ENCODE data around the gene EBI3. TPM values are rescaled to one million over a fixed set of nuclear protein-coding genes. Genes with fewer than 3 reads are reported as not detected.
"Not testable (repeated sequence)": the region's sequence is repeated elsewhere in the genome, so short reads cannot be mapped to it uniquely, and the experiment has no call there.

EBI3 gene
- total and polyA plus RNA-seq, 4 donors: 1.8 to 7.8 (median 2.5) TPM

GRCh38 chr19:4217429-4218264 is 11.7 kb upstream of the EBI3 start:
- peaks cover 0 to 2% (median 0%) of the 10 kb centered on the region in 4 donors for H3K36me3 ChIP-seq (ENCODE audit: control insufficient read depth in 4 of 4, insufficient read depth in 3 of 4, low read depth in 1 of 4, low read length in 3 of 4)
- H3K4me1 ChIP-seq (ENCODE audit: control insufficient read depth in 4 of 4, insufficient read depth in 4 of 4, low read length in 3 of 4): no peaks in the 10 kb centered on the region
- no peak overlapping the region for H3K9ac ChIP-seq (ENCODE audit: low read depth in 1 of 2, low read length in 2 of 2)
- H3K4me3 ChIP-seq (ENCODE audit: low read depth in 1 of 3, low read length in 3 of 3): no peak overlapping the region
- H3K27me3 ChIP-seq (ENCODE audit: control insufficient read depth in 4 of 4, insufficient read depth in 4 of 4, low read length in 3 of 4): no peaks in the 10 kb centered on the region
- no peak for DNase-seq (ENCODE audit: low spot score)
- H3K27ac ChIP-seq (ENCODE audit: low read depth in 1 of 2, low read length in 2 of 2): no peak overlapping the region
- WGBS: 97% methylated on average over 81 of the region's 81 CpGs
- TF ChIP-seq TAF1 (conservative IDR thresholded peaks at IDR 0.05) (no peak), JUND (IDR thresholded peaks at IDR 0.05) (no peak), EGR1 (IDR thresholded peaks at IDR 0.05; ENCODE audit: low read depth in 2 of 2) (no peak)
- H3K9me3 ChIP-seq (ENCODE audit: control insufficient read depth in 4 of 4, low read length in 3 of 4): no peaks in the 10 kb centered on the region

GRCh38 chr19:4218523-4218922 is 10.8 kb upstream of the EBI3 start:
- WGBS: 98% methylated on average over 1 of the region's 1 CpG
- not testable (repeated sequence) for H3K36me3 ChIP-seq (ENCODE audit: control insufficient read depth in 4 of 4, insufficient read depth in 3 of 4, low read depth in 1 of 4, low read length in 3 of 4); DNase-seq (ENCODE audit: low spot score); H3K27ac ChIP-seq (ENCODE audit: low read depth in 1 of 2, low read length in 2 of 2); H3K4me1 ChIP-seq (ENCODE audit: control insufficient read depth in 4 of 4, insufficient read depth in 4 of 4, low read length in 3 of 4); H3K4me3 ChIP-seq (ENCODE audit: low read depth in 1 of 3, low read length in 3 of 3); H3K27me3 ChIP-seq (ENCODE audit: control insufficient read depth in 4 of 4, insufficient read depth in 4 of 4, low read length in 3 of 4); H3K9me3 ChIP-seq (ENCODE audit: control insufficient read depth in 4 of 4, low read length in 3 of 4); H3K9ac ChIP-seq (ENCODE audit: low read depth in 1 of 2, low read length in 2 of 2)

GRCh38 chr19:4220188-4220587 is 9.1 kb upstream of the EBI3 start:
- peaks cover 0 to 2% (median 0%) of the 10 kb centered on the region in 4 donors for H3K36me3 ChIP-seq (ENCODE audit: control insufficient read depth in 4 of 4, insufficient read depth in 3 of 4, low read depth in 1 of 4, low read length in 3 of 4)
- TF ChIP-seq JUND (IDR thresholded peaks at IDR 0.05): no peak
- TF ChIP-seq EGR1 (IDR thresholded peaks at IDR 0.05; ENCODE audit: low read depth in 2 of 2): no peak
- TF ChIP-seq CTCF (IDR thresholded peaks at IDR 0.05; ENCODE audit: low read depth, low read length, missing input control): no peak
- TF ChIP-seq NR2F2 (IDR thresholded peaks at IDR 0.05): no peak
- no peak for TF ChIP-seq ZBTB33 (IDR thresholded peaks at IDR 0.05)
- H3K9me3 ChIP-seq (ENCODE audit: control insufficient read depth in 4 of 4, low read length in 3 of 4): no peaks in the 10 kb centered on the region
- no peaks in the 10 kb centered on the region for H3K4me1 ChIP-seq (ENCODE audit: control insufficient read depth in 4 of 4, insufficient read depth in 4 of 4, low read length in 3 of 4)
- 95% methylated on average over 7 of the region's 7 CpGs for WGBS
- no peak overlapping the region for H3K9ac ChIP-seq (ENCODE audit: low read depth in 1 of 2, low read length in 2 of 2)
- H3K4me3 ChIP-seq (ENCODE audit: low read depth in 1 of 3, low read length in 3 of 3): no peak overlapping the region
- no peak overlapping the region for H3K27ac ChIP-seq (ENCODE audit: low read depth in 1 of 2, low read length in 2 of 2)
- H3K27me3 ChIP-seq (ENCODE audit: control insufficient read depth in 4 of 4, insufficient read depth in 4 of 4, low read length in 3 of 4): no peaks in the 10 kb centered on the region
- DNase-seq (ENCODE audit: low spot score): no peak

- H3K27ac ChIP-seq (ENCODE audit: low read depth in 1 of 2, low read length in 2 of 2): no peak overlapping the region
- H3K36me3 ChIP-seq (ENCODE audit: control insufficient read depth in 4 of 4, insufficient read depth in 3 of 4, low read depth in 1 of 4, low read length in 3 of 4): peaks cover 0 to 2% (median 0%) of the 10 kb centered on the region in 4 donors
- peaks cover 0 to 6% (median 0%) of the 10 kb centered on the region in 4 donors for H3K4me1 ChIP-seq (ENCODE audit: control insufficient read depth in 4 of 4, insufficient read depth in 4 of 4, low read length in 3 of 4)
- WGBS: 83% methylated on average over 15 of the region's 15 CpGs
- no peaks in the 10 kb centered on the region for H3K9me3 ChIP-seq (ENCODE audit: control insufficient read depth in 4 of 4, low read length in 3 of 4)
- no peak overlapping the region for H3K4me3 ChIP-seq (ENCODE audit: low read depth in 1 of 3, low read length in 3 of 3)
- no peak overlapping the region for H3K9ac ChIP-seq (ENCODE audit: low read depth in 1 of 2, low read length in 2 of 2)
- no peak for DNase-seq (ENCODE audit: low spot score)
- H3K27me3 ChIP-seq (ENCODE audit: control insufficient read depth in 4 of 4, insufficient read depth in 4 of 4, low read length in 3 of 4): peaks cover 0 to 2% (median 0%) of the 10 kb centered on the region in 4 donors
- TF ChIP-seq CTCF (IDR thresholded peaks at IDR 0.05; ENCODE audit: low read depth, low read length, missing input control) (no peak), RXRA (IDR thresholded peaks at IDR 0.05) (no peak), REST (IDR thresholded peaks at IDR 0.05) (no peak), MAX (IDR thresholded peaks at IDR 0.05) (no peak), ATF3 (IDR thresholded peaks at IDR 0.05) (no peak), HNF4G (IDR thresholded peaks at IDR 0.05) (no peak)
Measured at GRCh38 chr19:4224470-4224869, 4.9 kb upstream of the EBI3 start.

All from liver (tissue), 9 donors.